Lower lobe of right lung (tissue), 2 donors: Measurements from ENCODE around the gene HMX1. TPM values are rescaled to one million over a fixed set of nuclear protein-coding genes. Genes with fewer than 3 reads are reported as not detected.

Experiments
- ATAC-seq, 2 donors: fragments of 200-7000 bp; cut with Tn5 transposase; one replicate each; pipeline ENCODE4 v1.9.1; 2020 to 2022; ENCODE audit warnings: mild to moderate bottlenecking in 2 of 2, moderate library complexity in 2 of 2
- DNase-seq: peaks from one replicate; pipeline ENCODE4 v3.0.0-alpha.2; 2020
- H3K27ac ChIP-seq: fragments of 200-600 bp; one replicate; pipeline ENCODE4 v1.8.0; 2022
- H3K27me3 ChIP-seq: fragments of 200-600 bp; one replicate; pipeline ENCODE4 v1.8.0; 2022; ENCODE audit warnings: low read depth
- H3K36me3 ChIP-seq: fragments of 200-600 bp; one replicate; pipeline ENCODE4 v1.8.0; 2022; ENCODE audit warnings: mild to moderate bottlenecking
- H3K4me1 ChIP-seq: fragments of 200-600 bp; one replicate; pipeline ENCODE4 v1.8.0; 2022
- H3K4me3 ChIP-seq: fragments of 200-600 bp; one replicate; pipeline ENCODE4 v1.8.0; 2022; ENCODE audit warnings: mild to moderate bottlenecking
- H3K9me3 ChIP-seq: fragments of 200-600 bp; one replicate; pipeline ENCODE4 v1.8.0; 2022
- intact Hi-C: fragments of 100-400 bp; cut with DNase I; formaldehyde crosslinking; loops from one replicate; pipeline ENCODE4 v1.11.0; 2022
- total RNA-seq: library from RNA; stranded (reverse); fragmentation: NEBNext Ultra II Directional; extraction: Animal tissue kit (Norgen Biotek cat#: 25700); gene quantifications from one replicate; pipeline ENCODE4 v1.2.1, GENCODE V29; 2021
- TF ChIP-seq, protein P1 (sequence below): fragments of 200-600 bp; IDR thresholded peaks from one replicate; pipeline ENCODE4 v1.8.0; 2022; ENCODE audit warnings: antibody characterized with exemption, mild to moderate bottlenecking
- donor health status: DM: no; HTN: yes; CAD: no; lungs with severe emphysema.

The HMX1 gene
- total RNA-seq, 1 donor from 2014 or later, result not detected

DNA sequence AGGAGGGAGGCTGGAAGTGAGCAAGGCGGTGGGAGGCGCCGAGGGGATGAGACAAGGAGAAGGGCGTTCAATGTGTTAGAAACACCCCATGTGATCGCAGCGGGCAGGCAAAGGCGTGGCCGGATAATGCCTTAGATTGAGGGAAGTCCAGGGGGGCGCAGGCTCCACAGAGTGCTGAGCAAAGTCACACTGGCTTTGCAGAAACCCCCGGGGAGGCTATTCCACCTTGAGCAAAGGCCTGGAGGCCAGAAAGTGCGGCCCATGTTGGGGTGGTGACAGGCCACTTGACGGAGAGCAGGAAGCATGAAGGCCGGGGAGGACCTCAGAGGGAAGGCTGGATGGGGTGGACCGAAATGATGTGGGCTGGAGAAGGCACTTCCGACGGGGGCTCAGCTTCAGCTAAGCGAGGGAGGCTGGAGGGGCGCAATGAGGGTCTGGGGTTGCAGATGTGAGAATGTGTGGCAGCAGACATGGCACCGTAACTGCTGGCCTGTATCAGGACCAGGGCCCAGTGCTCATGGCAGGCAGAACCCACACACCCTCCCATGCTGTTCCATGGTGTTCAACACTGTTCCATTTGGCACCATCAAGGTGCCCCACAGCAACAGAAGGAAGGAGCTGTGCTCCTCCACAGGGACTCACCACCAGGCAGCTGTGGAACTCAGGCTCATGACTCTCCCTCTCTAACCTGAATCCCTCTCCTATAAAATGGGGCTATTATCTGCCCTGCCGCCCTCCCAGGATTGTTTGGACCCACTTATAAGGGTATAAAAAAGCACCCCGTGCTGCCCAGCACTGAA is 50.3 kb downstream of the HMX1 start:
- DNase-seq (peak; percentile 38), ATAC-seq (no peak)
- intact Hi-C loops, result no loop called here
- Histone ChIP-seq H3K27me3 (peaks cover 18% of the 10 kb centered on the region), H3K4me3 (no peak overlapping the region), H3K4me1 (no peaks in the 10 kb centered on the region), H3K9me3 (no peaks in the 10 kb centered on the region), H3K36me3 (no peaks in the 10 kb centered on the region), H3K27ac (no peak overlapping the region)
- TF ChIP-seq, protein P1, sequence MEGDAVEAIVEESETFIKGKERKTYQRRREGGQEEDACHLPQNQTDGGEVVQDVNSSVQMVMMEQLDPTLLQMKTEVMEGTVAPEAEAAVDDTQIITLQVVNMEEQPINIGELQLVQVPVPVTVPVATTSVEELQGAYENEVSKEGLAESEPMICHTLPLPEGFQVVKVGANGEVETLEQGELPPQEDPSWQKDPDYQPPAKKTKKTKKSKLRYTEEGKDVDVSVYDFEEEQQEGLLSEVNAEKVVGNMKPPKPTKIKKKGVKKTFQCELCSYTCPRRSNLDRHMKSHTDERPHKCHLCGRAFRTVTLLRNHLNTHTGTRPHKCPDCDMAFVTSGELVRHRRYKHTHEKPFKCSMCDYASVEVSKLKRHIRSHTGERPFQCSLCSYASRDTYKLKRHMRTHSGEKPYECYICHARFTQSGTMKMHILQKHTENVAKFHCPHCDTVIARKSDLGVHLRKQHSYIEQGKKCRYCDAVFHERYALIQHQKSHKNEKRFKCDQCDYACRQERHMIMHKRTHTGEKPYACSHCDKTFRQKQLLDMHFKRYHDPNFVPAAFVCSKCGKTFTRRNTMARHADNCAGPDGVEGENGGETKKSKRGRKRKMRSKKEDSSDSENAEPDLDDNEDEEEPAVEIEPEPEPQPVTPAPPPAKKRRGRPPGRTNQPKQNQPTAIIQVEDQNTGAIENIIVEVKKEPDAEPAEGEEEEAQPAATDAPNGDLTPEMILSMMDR, result no peak

DNA sequence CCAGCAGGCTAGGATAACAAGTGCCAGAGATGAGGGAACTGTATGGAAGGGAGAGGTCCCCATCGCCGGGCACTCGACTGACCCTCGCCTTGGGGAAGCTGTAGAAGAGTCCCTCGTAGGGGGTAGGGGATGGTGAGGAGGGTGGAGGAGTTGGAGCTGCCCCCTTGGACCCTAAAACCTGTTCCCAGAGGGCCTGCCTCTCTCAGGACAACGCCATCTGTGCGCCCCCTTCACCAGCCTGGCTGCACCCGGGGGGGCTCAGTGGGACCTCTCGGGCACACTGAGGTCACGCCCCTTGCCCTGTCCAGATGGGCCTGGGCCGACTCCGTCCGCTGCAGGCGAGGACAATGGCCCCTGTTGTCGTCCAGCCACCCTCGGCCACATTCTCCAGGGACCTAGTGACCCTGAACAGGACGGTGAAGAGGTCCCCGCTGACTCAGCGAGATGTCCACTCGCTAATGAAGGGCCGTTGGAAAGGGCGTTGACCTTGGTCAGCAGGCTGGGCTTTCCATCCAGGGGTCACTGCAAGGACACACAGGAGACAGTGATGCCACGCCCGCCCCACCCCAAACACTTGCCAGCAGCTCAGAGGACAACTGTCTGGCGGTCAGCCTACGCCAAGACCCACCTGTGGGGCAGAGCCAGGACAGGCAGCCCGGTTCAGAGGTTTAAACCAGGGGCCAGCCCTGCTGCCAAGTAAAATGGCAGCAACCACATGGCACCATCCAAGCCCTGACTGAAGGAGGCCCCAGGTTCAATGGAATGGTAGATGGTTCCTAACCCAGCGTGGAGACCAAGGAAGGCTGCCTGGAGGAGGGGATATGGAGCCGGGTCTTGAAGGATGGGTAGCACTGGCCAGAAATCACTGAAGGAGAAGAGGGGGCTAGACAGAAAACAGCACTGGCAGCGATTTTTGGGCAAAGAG is 51.2 kb downstream of the HMX1 start:
- DNase-seq (peak; percentile 31), ATAC-seq (peak in 1 of 2 donors; percentile 34)
- TF ChIP-seq, protein P1, result no peak
- intact Hi-C loops, result no loop called here
- Histone ChIP-seq H3K4me1 (no peaks in the 10 kb centered on the region), H3K36me3 (no peaks in the 10 kb centered on the region), H3K27me3 (peaks cover 18% of the 10 kb centered on the region), H3K27ac (no peak overlapping the region), H3K4me3 (no peak overlapping the region), H3K9me3 (no peaks in the 10 kb centered on the region)

DNA sequence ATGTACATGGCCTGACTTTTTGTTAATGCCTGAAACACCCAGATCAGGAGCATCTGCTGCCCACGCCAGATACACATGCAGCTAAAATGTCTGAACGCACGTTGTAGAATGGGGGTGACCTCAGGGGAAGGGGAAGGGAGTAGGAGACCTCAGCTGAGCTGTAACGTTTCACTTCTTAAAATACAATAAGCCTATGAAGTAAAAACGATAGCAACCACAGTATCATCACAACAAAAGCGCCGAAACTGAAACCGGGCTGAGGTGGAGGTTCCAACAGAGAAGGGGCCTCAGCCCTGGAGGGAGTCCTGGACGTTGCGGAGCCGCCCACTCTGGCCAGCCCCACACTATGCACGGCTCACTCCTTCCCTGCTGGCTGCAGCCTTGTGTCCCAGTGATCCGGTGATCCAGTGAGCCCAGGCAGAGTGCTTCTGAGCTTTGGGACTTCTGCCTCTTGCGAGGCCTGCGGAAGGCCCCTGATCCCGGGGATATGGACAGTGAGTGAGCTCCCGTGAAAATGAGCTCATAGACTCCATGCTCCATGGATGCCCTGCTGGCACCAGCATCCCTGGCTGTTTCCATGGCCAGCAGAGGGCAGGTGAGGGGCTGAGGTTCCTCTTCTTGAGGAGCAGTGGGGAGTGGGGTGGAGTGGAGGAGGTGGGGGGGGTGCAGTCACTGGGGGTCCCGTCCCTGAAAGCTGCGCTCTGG is 52.0 kb downstream of the HMX1 start:
- no peaks in the 10 kb centered on the region for H3K4me1 ChIP-seq
- no peak for DNase-seq
- no peaks in the 10 kb centered on the region for H3K36me3 ChIP-seq
- no peak overlapping the region for H3K4me3 ChIP-seq
- H3K27ac ChIP-seq, result no peak overlapping the region
- intact Hi-C loops, result no loop called here
- peaks cover 18% of the 10 kb centered on the region for H3K27me3 ChIP-seq
- H3K9me3 ChIP-seq, result no peaks in the 10 kb centered on the region
- TF ChIP-seq, protein P1, result no peak
- ATAC-seq, result peak in 1 of 2 donors; percentile 11

DNA sequence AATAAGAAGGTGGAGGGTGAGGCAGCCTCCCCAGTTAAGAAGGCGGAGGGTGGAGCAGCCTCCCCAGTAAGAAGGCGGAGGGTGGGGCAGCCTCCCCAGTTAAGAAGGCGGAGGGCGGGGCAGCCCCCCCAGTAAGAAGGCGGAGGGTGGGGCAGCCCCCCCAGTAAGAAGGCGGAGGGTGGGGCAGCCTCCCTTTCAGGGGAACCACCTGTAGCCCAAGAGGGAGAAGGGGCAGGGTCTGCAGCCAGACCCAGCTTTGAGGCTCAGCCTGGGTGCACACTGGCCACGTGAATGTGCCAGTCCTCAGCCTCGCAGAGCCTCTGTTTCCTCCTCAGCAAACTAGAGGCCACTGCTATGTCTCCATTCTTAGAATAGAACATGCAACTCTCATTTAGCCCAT is 52.6 kb downstream of the HMX1 start:
- H3K4me3 ChIP-seq, result no peak overlapping the region
- H3K36me3 ChIP-seq, result no peaks in the 10 kb centered on the region
- no peak for ATAC-seq
- no peak overlapping the region for H3K27ac ChIP-seq
- H3K4me1 ChIP-seq, result no peaks in the 10 kb centered on the region
- TF ChIP-seq, protein P1, result no peak
- no peaks in the 10 kb centered on the region for H3K9me3 ChIP-seq
- H3K27me3 ChIP-seq, result peaks cover 17% of the 10 kb centered on the region
- DNase-seq, result peak; percentile 10
- intact Hi-C loops, result no loop called here
